A673 (cell line): ENCODE measurements around the gene EXOC4. TPM values are rescaled to one million over a fixed set of nuclear protein-coding genes. Genes with fewer than 3 reads are reported as not detected.

Experiments
- BruUV-seq: library from RNA; stranded (reverse); fragments of 400-500 nt; replicated peaks from 2 replicates; lab custom pipeline; 2021; lab: Mats Ljungman, UMichigan
- CTCF ChIA-PET: fragments of 300-600 bp; sonication (Branson Sonifier 250); formaldehyde crosslinking; loops from one replicate; lab custom pipeline; 2022; ENCODE audit warnings: antibody characterized with exemption; lab: Charles Lee
- POLR2A ChIA-PET: fragments of 300-600 bp; sonication (Branson Sonifier 250); formaldehyde crosslinking; loops from one replicate; lab custom pipeline; 2022; ENCODE audit warnings: antibody characterized with exemption; ENCODE audit not compliant: low non-redundant PET; lab: Charles Lee
- DNase-seq: peaks from one replicate; pipeline ENCODE4 v3.0.0-alpha.2; 2015; ENCODE audit warnings: low spot score
- H3K27ac ChIP-seq: fragments of 200-600 bp; sonication (generic); 2 replicates; pipeline ENCODE4 v1.5.1; 2016; ENCODE audit warnings: mixed run types, low read depth, mild to moderate bottlenecking, mixed read lengths, antibody characterized with exemption, low read length; ENCODE audit not compliant: poor library complexity, severe bottlenecking
- H3K27me3 ChIP-seq: fragments of 200-600 bp; sonication (generic); replicated peaks from 2 replicates; pipeline ENCODE4 v1.6.1; 2017; ENCODE audit warnings: mixed run types, low read depth, mild to moderate bottlenecking, mixed read lengths, antibody characterized with exemption, low read length; ENCODE audit not compliant: insufficient read depth, poor library complexity
- H3K36me3 ChIP-seq: fragments of 200-600 bp; sonication (generic); 2 replicates; pipeline ENCODE4 v1.6.1; 2016; ENCODE audit warnings: mixed run types, mild to moderate bottlenecking, mixed read lengths, antibody characterized with exemption, low read length; ENCODE audit not compliant: insufficient read depth, poor library complexity, severe bottlenecking
- H3K4me1 ChIP-seq: fragments of 200-600 bp; sonication (generic); 2 replicates; pipeline ENCODE4 v1.6.1; 2017; ENCODE audit warnings: mixed run types, mild to moderate bottlenecking, mixed read lengths, antibody characterized with exemption, low read length; ENCODE audit not compliant: insufficient read depth, poor library complexity, severe bottlenecking
- H3K4me3 ChIP-seq: fragments of 200-600 bp; sonication (generic); 2 replicates; pipeline ENCODE4 v1.5.1; 2016; ENCODE audit warnings: low read depth, mixed run types, mild to moderate bottlenecking, mixed read lengths, low read length; ENCODE audit not compliant: poor library complexity, severe bottlenecking
- H3K9me3 ChIP-seq: fragments of 200-600 bp; sonication (generic); 2 replicates; pipeline ENCODE4 v1.6.1; 2016; ENCODE audit warnings: mixed run types, low read depth, mild to moderate bottlenecking, mixed read lengths, antibody characterized with exemption, low read length; ENCODE audit not compliant: poor library complexity, severe bottlenecking
- CTCF ChIP-seq: fragments of 300-800, 200-600 bp; sonication (generic); conservative IDR thresholded peaks from 2 replicates; pipeline ENCODE4 v1.5.1; 2017; ENCODE audit warnings: low read depth, mild to moderate bottlenecking, antibody characterized with exemption, low read length, moderate library complexity, mixed read lengths
- EZH2 ChIP-seq: fragments of 200-600 bp; sonication (generic); IDR thresholded peaks from 2 replicates; pipeline ENCODE4 v1.6.1; 2017; ENCODE audit warnings: borderline replicate concordance, low read depth, mild to moderate bottlenecking, mixed read lengths, antibody characterized with exemption, low read length; ENCODE audit not compliant: poor library complexity, severe bottlenecking
- intact Hi-C: fragments of 100-400 bp; cut with micrococcal nuclease; formaldehyde crosslinking; loops from one replicate; pipeline ENCODE4 v1.10.0; 2022; ENCODE audit not compliant: unreplicated experiment
- total RNA-seq: library from RNA; stranded (reverse); gene quantifications from 2 replicates; pipeline ENCODE4 v1.2.3, GENCODE V29; 2021

The EXOC4 gene
- total RNA-seq, 1 experiment from 2014 or later, result 66.1 TPM

- Histone ChIP-seq H3K4me1 (peaks cover 3% of the 10 kb centered on the region), H3K9me3 (no peaks in the 10 kb centered on the region), H3K4me3 (no peak overlapping the region), H3K27ac (no peak overlapping the region), H3K27me3 (no peaks in the 10 kb centered on the region), H3K36me3 (no peaks in the 10 kb centered on the region)
- TF ChIP-seq CTCF, result no peak
- no peak for TF ChIP-seq EZH2
- POLR2A ChIA-PET, result no interaction called here
- no peak for DNase-seq
- CTCF ChIA-PET, result no interaction called here
- no TSS peak for BruUV-seq
- intact Hi-C loops, result no loop called here
Observed at GRCh38 chr7:133295484-133295883, 42.6 kb downstream of the EXOC4 start.

DNA sequence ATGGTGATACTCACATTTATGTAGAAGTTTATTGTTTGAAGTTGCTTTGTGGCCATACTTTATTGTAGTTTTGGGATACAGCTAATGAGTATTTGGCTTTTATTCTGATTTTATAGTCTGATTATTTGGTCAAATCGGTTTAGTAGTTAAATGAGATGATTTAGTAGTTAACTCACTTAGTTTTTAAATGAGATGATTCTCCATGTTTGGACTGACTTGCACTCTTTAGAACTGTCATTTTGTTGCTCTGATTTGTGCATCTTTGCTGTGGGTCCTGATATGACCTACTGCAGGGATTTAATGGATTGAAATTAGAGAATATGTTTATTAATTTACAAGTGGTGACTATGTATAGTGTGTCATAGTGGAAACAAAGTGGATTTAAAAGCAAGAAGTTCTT lies 44.2 kb downstream of the EXOC4 start:
- Histone ChIP-seq H3K27me3 (no peaks in the 10 kb centered on the region), H3K9me3 (no peaks in the 10 kb centered on the region), H3K4me3 (no peak overlapping the region), H3K27ac (no peak overlapping the region), H3K4me1 (peaks cover 3% of the 10 kb centered on the region), H3K36me3 (no peaks in the 10 kb centered on the region)
- TF ChIP-seq EZH2, result no peak
- TF ChIP-seq CTCF, result no peak
- intact Hi-C loops, result no loop called here
- no peak for DNase-seq
- ChIA-PET CTCF (no interaction called here), POLR2A (no interaction called here)
- no TSS peak for BruUV-seq

- no peak for DNase-seq
- intact Hi-C loops, result no loop called here
- H3K27me3 ChIP-seq, result no peaks in the 10 kb centered on the region
- ChIA-PET CTCF (no interaction called here), POLR2A (no interaction called here)
- BruUV-seq, result no TSS peak
- TF ChIP-seq CTCF (no peak), EZH2 (no peak)
- no peak overlapping the region for H3K27ac ChIP-seq
- H3K4me1 ChIP-seq, result peaks cover 3% of the 10 kb centered on the region
- no peak overlapping the region for H3K4me3 ChIP-seq
- no peaks in the 10 kb centered on the region for H3K36me3 ChIP-seq
- H3K9me3 ChIP-seq, result no peaks in the 10 kb centered on the region
Observed at GRCh38 chr7:133298080-133298479, 45.2 kb downstream of the EXOC4 start.
